Dendritic cell treated with granulocyte-macrophage colony-stimulating factor and Interleukin-4, amounts not matched to agents 40 ng/mL and 50 ng/mL, for 4 days (primary cell): Measurements from ENCODE around the gene ATP1A1.

Source experiments
- H3K27ac Mint-ChIP-seq: one replicate; pipeline ENCODE4 v1.8.0; 2022; ENCODE audit warnings: mild to moderate bottlenecking, mixed read lengths
- H3K27me3 Mint-ChIP-seq: one replicate; pipeline ENCODE4 v1.8.0; 2022; ENCODE audit warnings: mild to moderate bottlenecking, mixed read lengths
- H3K36me3 Mint-ChIP-seq: one replicate; pipeline ENCODE4 v1.8.0; 2022; ENCODE audit warnings: low read depth, mixed read lengths
- H3K4me1 Mint-ChIP-seq: one replicate; pipeline ENCODE4 v1.8.0; 2022; ENCODE audit warnings: low read depth, mixed read lengths
- H3K4me3 Mint-ChIP-seq: one replicate; pipeline ENCODE4 v1.8.0; 2022; ENCODE audit warnings: mild to moderate bottlenecking, moderate library complexity, mixed read lengths
- H3K9me3 Mint-ChIP-seq: one replicate; pipeline ENCODE4 v1.8.0; 2022; ENCODE audit warnings: mixed read lengths
- intact Hi-C: fragments of 100-400 bp; cut with micrococcal nuclease; formaldehyde crosslinking; loops from one replicate; pipeline ENCODE4 v1.15.0; 2022

Gene ATP1A1

DNA sequence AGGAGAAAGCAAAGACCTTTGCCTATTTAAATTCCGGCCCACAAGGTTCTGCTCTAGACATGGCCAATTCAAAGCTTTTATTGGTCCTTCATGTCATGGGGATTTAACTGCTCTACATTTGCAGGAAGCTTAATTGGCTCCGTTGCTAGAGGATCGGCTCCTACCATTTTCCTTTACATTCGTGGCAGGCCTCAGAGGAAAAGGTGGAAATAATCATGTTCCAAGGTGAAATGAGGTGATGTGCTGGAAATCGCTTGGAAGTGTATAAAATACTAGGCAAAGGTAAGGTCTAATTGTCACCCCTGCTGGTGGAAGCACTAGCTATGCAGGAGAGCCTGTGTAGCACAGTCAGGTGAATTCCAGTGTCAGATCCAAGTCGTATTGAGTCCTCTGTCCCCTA is 55.5 kb downstream of the ATP1A1 start:
- H3K9me3 Mint-ChIP-seq, result no peaks in the 10 kb centered on the region
- H3K4me3 Mint-ChIP-seq, result no peak overlapping the region
- no peaks in the 10 kb centered on the region for H3K4me1 Mint-ChIP-seq
- peaks cover 5% of the 10 kb centered on the region for H3K27me3 Mint-ChIP-seq
- intact Hi-C loops, result no loop called here
- H3K36me3 Mint-ChIP-seq, result no peaks in the 10 kb centered on the region
- no peak overlapping the region for H3K27ac Mint-ChIP-seq

DNA sequence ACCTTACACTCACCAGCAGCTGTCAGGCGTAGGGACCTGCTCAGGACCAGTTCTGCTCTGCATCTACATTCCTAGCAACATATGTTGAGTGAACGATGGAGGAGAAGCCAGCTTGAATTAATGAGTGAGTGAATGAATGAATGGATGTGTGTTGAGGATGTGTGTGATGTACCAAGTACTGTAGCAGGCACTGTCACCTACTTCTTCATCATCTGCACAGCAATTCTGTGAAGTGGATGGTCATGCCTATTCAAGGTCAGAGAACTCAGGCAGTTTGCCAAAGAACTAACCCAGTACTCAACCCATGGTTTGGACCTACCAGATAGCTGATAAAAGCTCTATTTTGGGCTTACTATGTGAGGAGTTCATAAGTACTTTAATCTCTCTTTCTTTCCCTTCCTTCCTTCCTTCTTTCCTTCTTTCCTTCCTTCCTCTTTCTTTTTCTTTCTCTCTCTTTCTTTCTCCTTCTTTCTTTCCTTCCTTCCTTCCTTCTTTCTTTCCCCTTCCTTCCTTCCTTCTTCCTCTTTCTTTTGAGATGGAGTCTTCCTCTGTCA is 56.9 kb downstream of the ATP1A1 start:
- no peak overlapping the region for H3K27ac Mint-ChIP-seq
- no peaks in the 10 kb centered on the region for H3K36me3 Mint-ChIP-seq
- intact Hi-C loops, result no loop called here
- peaks cover 2% of the 10 kb centered on the region for H3K27me3 Mint-ChIP-seq
- H3K4me3 Mint-ChIP-seq, result no peak overlapping the region
- no peaks in the 10 kb centered on the region for H3K4me1 Mint-ChIP-seq
- no peaks in the 10 kb centered on the region for H3K9me3 Mint-ChIP-seq

DNA sequence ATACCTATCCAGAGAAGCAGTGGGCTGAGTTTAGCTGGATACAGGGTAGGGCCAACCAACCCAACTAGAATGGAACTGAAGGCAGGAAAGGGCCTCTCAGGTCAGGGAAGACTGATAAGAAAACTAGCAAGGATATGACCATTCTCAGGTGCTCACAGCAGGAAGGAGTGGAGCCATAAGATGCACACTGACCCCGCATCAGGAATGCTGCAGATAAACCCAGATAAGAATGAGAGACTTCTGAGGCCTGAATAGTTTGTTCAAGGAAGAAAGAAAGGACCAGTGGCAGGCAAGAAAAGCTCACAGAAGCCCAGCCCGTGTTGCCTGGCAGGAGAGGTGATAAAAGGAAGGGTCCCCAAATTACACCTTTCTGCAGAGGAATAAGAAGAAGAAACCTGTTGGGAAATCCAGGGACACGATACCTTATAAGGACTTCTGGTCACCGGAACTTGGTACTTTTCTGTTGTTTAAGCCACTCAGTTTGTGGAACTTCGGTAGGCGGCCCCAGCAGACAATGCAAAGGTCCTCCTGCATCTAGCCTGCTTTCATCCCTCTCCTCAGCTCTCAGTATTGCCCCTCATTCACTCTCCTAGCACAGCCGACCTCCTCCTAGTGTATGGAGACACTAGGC is 58.9 kb downstream of the ATP1A1 start:
- Mint-ChIP-seq H3K4me1 (no peaks in the 10 kb centered on the region), H3K27me3 (peaks cover 2% of the 10 kb centered on the region), H3K4me3 (no peak overlapping the region), H3K9me3 (no peaks in the 10 kb centered on the region), H3K27ac (no peak overlapping the region), H3K36me3 (no peaks in the 10 kb centered on the region)
- intact Hi-C loops, result no loop called here

DNA sequence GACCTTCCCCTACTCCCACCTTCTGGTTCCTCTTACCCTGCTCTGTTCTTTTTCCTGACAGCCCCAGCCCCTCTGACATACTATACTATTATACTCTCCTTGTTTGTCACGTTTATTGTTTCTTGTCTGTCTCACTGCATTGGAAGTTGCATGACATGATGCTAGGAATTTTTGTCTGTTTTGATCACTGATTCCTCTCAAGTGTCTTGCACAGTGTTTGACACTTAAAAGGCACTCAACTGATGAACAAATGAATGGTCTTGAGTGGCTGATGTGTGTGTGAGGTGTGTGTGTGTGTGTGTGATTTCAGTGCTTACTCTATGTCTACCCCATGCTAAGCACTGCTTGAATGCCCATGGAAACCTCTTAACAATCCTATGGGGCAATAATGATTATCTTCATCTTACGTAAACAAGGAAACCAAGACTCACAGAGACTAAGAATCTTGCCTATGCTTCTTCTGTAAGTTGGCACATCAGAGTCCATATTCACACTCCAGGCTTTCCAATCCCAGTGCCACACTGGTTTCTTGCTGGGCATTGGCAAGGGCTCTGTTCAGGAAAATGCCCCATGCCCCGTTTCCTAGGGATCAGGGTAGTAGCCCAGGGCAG is 59.7 kb downstream of the ATP1A1 start:
- no peak overlapping the region for H3K4me3 Mint-ChIP-seq

DNA sequence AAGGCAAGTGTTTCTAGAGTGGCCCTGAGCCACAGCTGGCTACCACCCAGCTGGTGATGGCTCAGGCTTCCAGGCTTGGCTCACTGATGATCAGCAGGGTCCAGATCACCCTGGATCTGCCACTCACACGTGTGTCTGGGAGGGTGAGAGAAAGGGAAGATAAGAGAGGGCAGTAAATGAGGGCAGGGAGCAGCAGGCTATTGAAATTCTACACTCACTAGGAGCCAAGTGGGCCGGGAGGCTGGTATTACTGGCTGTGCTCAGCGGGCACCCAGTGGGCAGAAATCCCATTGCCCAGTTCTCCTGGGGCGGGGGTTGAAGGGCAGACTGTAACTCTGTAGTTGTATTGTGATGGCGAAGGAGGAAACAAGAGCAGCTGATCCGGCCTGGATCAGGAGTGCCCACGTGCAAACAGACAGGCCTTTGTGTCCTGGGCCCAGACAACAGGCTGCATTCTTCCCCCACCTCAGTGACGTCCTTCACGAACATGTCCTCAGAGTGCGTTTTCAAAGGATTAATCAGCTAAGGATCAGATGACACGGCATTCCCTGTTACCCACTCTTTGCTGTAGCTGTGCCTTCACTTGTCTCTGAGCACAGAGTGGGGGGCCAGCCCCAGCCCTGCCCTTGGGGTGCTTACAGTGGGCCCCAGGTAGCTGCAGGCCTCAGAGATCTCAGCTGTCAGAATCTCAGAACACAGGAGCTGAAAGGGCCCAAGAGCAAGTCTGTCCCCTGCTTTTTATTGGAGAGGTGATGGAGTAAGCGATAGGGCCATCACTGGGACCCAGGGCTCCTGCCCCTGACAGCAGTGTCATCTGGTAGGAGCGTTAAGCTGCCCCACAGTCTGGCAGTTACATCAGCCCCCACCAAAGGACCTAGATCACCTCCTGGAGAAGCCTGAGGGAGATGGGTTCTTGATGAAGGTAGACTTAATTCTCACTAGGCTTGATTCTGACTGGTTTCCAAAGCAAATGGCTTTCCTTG is 60.5 kb downstream of the ATP1A1 start:
- Mint-ChIP-seq H3K36me3 (no peaks in the 10 kb centered on the region), H3K4me3 (no peak overlapping the region), H3K27ac (no peak overlapping the region), H3K27me3 (peaks cover 7% of the 10 kb centered on the region), H3K4me1 (no peaks in the 10 kb centered on the region), H3K9me3 (no peaks in the 10 kb centered on the region)
- intact Hi-C loops, result no loop called here

More for the DNA sequence above, 59.7 kb downstream of the ATP1A1 start:
- intact Hi-C loops, result no loop called here
- Mint-ChIP-seq H3K27me3 (peaks cover 2% of the 10 kb centered on the region), H3K4me1 (no peaks in the 10 kb centered on the region), H3K36me3 (no peaks in the 10 kb centered on the region), H3K27ac (no peak overlapping the region), H3K9me3 (no peaks in the 10 kb centered on the region)

DNA sequence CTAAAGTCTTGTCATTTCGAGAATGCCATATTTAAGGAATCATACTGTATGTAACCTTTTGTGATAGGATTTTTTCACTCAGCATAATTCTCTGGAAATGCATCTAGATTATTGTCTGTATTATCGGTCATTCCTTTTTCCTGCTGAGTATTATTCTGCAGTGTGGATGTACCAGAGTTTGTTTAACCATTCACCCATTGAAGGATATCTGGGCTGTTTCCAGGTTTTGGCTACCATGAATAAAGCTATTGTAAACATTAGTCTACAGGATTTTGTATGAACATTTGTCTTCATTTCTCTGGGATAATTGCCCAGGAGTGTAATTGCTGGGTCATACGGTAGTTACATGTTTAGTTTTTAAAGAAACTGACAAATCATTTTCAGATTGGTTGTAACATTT is 61.8 kb downstream of the ATP1A1 start:
- no peaks in the 10 kb centered on the region for H3K36me3 Mint-ChIP-seq
- intact Hi-C loops, result no loop called here
- peaks cover 15% of the 10 kb centered on the region for H3K27me3 Mint-ChIP-seq
- no peaks in the 10 kb centered on the region for H3K9me3 Mint-ChIP-seq
- H3K4me1 Mint-ChIP-seq, result no peaks in the 10 kb centered on the region
- no peak overlapping the region for H3K4me3 Mint-ChIP-seq
- H3K27ac Mint-ChIP-seq, result no peak overlapping the region

DNA sequence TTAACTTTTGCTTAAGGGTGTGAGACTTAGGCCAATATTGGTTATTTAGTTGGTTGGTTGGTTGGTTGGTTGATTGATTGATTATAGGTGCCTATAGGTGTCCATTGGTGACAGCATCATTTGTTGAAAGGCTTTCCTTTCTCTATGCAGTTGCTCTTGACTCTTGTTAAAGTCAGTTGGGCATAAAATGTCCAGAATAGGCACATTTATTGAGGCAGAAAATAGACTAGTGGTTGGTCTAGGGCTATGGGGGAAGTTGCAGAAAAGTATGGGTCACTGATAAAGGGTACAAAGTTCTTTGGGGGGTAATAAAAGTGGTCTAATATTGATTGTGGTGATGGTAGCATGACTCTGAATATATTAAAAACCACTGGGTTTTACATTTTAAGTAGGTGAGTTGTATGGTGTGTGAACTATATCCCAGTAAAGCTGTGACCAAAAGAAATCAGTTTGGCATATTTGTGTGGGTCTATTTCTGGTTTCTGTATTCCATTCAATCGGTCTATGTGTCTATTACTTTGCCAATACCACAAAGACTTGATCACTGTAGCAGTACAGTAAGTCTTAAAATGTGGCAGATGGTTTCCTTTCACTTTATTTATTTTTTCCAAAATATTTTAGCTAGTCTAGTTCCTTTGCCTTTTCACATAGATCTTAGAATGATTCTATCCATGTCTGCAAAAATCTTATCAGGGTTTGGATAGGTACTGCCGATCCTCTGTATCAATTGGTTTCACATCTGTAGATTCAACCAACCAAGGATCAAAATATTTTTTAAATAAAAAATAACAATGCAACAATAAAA is 63.0 kb downstream of the ATP1A1 start:
- Mint-ChIP-seq H3K4me1 (no peaks in the 10 kb centered on the region), H3K27ac (no peak overlapping the region), H3K9me3 (no peaks in the 10 kb centered on the region), H3K27me3 (peaks cover 26% of the 10 kb centered on the region), H3K36me3 (no peaks in the 10 kb centered on the region), H3K4me3 (no peak overlapping the region)
- intact Hi-C loops, result no loop called here

DNA sequence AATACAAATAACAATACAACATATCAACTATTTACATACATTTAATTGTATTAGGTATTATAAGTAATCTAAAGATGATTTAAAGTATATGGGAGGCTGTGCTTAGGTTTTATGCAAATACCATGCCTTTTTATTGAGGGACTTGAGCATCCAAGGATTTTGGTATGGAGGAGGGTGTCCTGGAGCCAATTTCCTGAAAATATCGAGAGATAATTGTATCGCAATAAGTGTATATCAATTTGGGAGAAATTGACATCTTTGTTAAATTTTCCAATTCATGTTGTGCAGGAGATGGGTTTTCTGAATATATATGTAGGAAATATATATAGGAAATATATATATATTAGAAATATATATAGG is 63.5 kb downstream of the ATP1A1 start:
- intact Hi-C loops, result no loop called here
- Mint-ChIP-seq H3K27me3 (peaks cover 32% of the 10 kb centered on the region), H3K4me3 (no peak overlapping the region), H3K36me3 (no peaks in the 10 kb centered on the region), H3K9me3 (no peaks in the 10 kb centered on the region), H3K27ac (no peak overlapping the region), H3K4me1 (no peaks in the 10 kb centered on the region)

DNA sequence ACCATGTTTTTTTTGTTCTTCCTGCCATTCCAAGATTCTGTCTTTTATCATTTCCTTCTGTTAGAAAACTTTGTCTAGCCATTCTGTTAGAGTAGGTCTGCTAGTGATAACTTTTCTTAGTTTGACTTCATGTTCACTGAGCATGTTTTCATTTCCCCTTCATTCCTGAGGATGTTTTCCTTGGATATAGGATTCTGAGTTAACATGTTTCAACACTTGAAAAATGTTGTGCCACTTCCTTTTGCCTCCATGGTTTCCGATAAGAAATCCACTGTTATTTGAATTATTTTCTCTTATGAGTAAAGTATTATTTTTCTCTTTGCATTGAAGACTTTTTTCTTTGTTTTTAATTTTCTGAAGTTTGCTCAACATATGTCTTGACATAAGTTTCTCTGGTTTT is 66.7 kb downstream of the ATP1A1 start:
- H3K4me1 Mint-ChIP-seq, result no peaks in the 10 kb centered on the region
- no peak overlapping the region for H3K27ac Mint-ChIP-seq
- no peak overlapping the region for H3K4me3 Mint-ChIP-seq
- intact Hi-C loops, result no loop called here
- no peaks in the 10 kb centered on the region for H3K9me3 Mint-ChIP-seq
- no peaks in the 10 kb centered on the region for H3K36me3 Mint-ChIP-seq
- H3K27me3 Mint-ChIP-seq, result peaks cover 34% of the 10 kb centered on the region

DNA sequence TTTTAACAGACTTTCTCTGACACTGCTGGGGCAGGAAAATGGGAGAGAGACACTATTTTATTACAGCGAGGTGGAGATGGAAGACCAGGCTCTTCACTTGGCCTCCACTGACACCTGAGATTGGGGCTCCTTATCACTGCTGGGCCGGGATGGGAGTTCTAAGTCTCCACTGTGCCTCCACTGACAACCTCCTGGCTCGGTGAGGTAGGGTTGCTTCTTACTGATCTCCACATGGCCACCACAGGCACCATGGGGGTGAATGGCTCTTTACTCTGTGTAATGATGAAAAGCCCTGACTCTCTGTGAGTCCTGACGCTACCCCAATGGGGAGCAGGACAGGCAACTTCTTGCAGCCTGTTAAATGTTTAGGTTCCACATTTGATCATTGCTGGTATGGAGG is 67.7 kb downstream of the ATP1A1 start:
- Mint-ChIP-seq H3K36me3 (no peaks in the 10 kb centered on the region), H3K9me3 (no peaks in the 10 kb centered on the region), H3K4me3 (no peak overlapping the region), H3K27me3 (peaks cover 34% of the 10 kb centered on the region), H3K4me1 (no peaks in the 10 kb centered on the region), H3K27ac (no peak overlapping the region)
- intact Hi-C loops, result no loop called here

DNA sequence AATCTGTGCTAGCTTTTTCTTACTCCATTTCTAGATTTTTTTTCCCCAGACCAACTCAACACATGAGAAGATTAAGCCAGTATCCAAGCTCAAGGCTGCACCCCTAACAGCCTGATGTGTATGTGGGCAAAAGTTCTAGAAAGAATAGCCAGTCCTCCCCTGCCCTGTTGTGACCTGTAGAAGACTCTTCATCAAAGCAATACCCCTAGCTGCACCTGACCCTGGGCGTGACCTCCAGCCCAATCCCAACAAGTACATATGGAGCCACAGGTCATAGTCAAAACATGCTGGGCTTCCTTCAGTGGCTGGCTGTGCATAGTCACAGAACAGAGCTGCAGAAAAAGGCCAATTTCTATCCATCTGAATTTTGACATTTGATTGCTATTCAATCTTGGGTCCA is 72.5 kb downstream of the ATP1A1 start:
- intact Hi-C loops, result no loop called here
- no peak overlapping the region for H3K4me3 Mint-ChIP-seq
- no peak overlapping the region for H3K27ac Mint-ChIP-seq
- H3K36me3 Mint-ChIP-seq, result no peaks in the 10 kb centered on the region
- no peaks in the 10 kb centered on the region for H3K4me1 Mint-ChIP-seq
- peaks cover 14% of the 10 kb centered on the region for H3K27me3 Mint-ChIP-seq
- no peaks in the 10 kb centered on the region for H3K9me3 Mint-ChIP-seq

DNA sequence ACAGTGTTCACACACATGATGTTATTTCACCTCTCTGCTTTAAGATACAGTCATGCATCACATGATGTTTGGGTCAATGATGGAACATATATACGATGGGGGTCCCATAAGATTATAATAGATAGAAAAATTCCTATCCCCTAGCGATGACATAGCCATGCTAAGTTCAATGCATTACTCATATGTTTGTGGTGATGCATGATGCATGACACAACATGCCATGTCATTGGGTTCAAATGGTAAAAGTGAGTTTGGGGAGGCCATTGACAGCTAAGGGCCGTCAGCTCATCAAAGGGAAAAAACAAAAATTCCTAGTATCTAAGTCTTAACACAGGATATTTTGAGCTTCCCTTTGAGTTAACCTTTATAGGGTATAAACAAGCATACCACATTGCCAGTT is 73.6 kb downstream of the ATP1A1 start:
- Mint-ChIP-seq H3K27me3 (peaks cover 3% of the 10 kb centered on the region), H3K4me3 (no peak overlapping the region), H3K36me3 (no peaks in the 10 kb centered on the region), H3K9me3 (no peaks in the 10 kb centered on the region), H3K4me1 (no peaks in the 10 kb centered on the region), H3K27ac (no peak overlapping the region)
- intact Hi-C loops, result no loop called here

DNA sequence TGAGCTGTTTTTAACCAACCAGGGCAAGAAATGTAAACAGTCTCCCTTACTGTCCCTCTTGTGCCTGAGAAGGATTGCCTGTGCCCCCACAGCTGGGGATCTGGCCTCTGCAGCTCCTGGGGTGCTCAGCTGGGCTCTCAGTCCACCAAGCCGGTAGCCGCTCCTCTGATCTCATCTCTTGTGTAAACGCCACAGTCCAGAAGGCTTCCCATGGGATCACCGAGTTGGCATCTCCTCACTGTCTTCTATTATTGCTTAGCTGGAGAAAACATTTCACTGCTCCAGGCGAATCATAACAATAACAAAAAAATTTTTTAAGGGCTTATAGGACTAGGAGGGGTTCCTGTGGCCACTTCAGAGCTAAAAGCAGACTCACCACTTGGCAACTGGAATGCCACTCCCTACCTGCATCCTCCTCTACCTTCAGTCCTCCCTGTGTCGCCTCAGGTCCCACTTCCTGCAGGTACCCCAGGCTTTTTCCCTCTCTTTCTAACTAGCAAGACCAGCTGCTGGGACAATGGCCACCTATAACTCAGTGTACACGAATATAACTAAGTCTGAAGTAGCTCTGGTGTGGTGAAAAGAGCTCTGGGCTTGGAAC is 75.8 kb downstream of the ATP1A1 start:
- intact Hi-C loops, result no loop called here
- Mint-ChIP-seq H3K4me1 (no peaks in the 10 kb centered on the region), H3K27ac (no peak overlapping the region), H3K36me3 (no peaks in the 10 kb centered on the region), H3K4me3 (no peak overlapping the region), H3K9me3 (no peaks in the 10 kb centered on the region), H3K27me3 (no peaks in the 10 kb centered on the region)
